Measurements from ENCODE around the gene PLXNB2. TPM values are rescaled to one million over a fixed set of nuclear protein-coding genes. Genes with fewer than 3 reads are reported as not detected.

PLXNB2 gene
- total RNA-seq, 1 donor from 2014 or later, result 346 TPM

DNA sequence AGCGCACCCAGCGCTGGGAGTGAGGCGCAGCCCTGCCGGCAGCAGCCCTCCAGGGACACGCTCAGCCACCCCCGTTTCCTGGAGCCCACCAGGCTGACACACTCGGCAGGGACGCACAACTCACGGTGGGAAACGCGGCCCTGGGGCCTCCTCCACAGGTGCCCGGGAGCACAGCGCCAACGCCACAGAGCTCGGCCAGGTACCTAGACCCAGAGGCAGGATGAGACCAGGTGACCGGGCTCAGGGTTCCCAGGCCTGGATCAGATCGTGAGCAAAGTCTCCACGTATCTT, 80.6 kb downstream of the PLXNB2 start:
- Mint-ChIP-seq H3K4me1 (ENCODE audit: low read depth) (no peaks in the 10 kb centered on the region), H3K27ac (ENCODE audit: unreplicated experiment) (no peak overlapping the region), H3K27me3 (ENCODE audit: low read depth) (no peaks in the 10 kb centered on the region), H3K9me3 (ENCODE audit: low read depth) (no peaks in the 10 kb centered on the region), H3K36me3 (ENCODE audit: low read depth) (peaks cover 16% of the 10 kb centered on the region), H3K4me3 (ENCODE audit: unreplicated experiment) (no peak overlapping the region)
- TF ChIP-seq, protein P1, sequence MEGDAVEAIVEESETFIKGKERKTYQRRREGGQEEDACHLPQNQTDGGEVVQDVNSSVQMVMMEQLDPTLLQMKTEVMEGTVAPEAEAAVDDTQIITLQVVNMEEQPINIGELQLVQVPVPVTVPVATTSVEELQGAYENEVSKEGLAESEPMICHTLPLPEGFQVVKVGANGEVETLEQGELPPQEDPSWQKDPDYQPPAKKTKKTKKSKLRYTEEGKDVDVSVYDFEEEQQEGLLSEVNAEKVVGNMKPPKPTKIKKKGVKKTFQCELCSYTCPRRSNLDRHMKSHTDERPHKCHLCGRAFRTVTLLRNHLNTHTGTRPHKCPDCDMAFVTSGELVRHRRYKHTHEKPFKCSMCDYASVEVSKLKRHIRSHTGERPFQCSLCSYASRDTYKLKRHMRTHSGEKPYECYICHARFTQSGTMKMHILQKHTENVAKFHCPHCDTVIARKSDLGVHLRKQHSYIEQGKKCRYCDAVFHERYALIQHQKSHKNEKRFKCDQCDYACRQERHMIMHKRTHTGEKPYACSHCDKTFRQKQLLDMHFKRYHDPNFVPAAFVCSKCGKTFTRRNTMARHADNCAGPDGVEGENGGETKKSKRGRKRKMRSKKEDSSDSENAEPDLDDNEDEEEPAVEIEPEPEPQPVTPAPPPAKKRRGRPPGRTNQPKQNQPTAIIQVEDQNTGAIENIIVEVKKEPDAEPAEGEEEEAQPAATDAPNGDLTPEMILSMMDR (IDR thresholded peaks at IDR 0.05), result no peak
- DNase-seq (ENCODE audit: low spot score), result no peak

DNA sequence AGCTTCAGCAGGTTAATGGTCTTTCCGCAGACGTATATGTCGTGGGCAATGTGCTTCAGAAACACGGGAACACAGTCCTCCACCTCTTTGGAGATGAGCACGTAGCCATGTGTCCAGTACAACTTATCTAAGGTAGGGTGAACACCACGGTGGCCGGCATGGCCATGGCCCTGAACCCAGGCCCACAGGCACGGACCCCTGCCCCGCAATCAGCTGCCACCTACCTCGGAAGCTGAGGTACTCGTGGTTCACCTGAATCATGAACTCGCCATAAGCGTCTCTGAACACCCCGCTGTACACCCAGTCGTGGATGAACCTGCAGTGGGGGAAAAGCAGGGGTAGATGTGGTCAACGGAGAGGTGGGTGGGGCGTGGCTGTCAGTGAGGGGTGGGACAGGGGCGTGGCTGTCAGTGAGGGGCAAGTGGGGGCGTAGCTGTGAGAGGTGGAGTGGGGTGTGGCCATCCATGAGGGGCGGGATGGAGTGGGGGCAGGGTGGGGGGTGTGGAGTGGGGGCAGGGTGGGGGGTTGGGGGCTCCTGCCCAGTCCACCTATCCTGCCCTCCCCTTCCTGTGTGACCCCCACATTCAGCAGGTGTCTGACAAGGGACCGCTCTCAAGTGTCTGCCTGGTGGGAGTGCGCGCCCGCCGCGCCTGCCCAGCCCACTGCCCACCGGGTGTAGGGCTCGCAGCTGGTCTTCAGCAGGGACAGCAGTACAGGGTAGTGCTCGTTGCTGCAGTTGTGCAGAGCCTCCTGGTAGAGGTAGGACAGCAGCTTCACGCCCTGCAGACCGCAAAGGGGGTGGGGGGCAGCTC, 81.2 kb downstream of the PLXNB2 start:
- H3K4me1 Mint-ChIP-seq (ENCODE audit: low read depth), result no peaks in the 10 kb centered on the region
- no peak overlapping the region for H3K4me3 Mint-ChIP-seq (ENCODE audit: unreplicated experiment)
- no peak overlapping the region for H3K27ac Mint-ChIP-seq (ENCODE audit: unreplicated experiment)
- TF ChIP-seq, protein P1 (IDR thresholded peaks at IDR 0.05), result no peak
- peaks cover 16% of the 10 kb centered on the region for H3K36me3 Mint-ChIP-seq (ENCODE audit: low read depth)
- no peak for DNase-seq (ENCODE audit: low spot score)
- no peaks in the 10 kb centered on the region for H3K9me3 Mint-ChIP-seq (ENCODE audit: low read depth)
- no peaks in the 10 kb centered on the region for H3K27me3 Mint-ChIP-seq (ENCODE audit: low read depth)

DNA sequence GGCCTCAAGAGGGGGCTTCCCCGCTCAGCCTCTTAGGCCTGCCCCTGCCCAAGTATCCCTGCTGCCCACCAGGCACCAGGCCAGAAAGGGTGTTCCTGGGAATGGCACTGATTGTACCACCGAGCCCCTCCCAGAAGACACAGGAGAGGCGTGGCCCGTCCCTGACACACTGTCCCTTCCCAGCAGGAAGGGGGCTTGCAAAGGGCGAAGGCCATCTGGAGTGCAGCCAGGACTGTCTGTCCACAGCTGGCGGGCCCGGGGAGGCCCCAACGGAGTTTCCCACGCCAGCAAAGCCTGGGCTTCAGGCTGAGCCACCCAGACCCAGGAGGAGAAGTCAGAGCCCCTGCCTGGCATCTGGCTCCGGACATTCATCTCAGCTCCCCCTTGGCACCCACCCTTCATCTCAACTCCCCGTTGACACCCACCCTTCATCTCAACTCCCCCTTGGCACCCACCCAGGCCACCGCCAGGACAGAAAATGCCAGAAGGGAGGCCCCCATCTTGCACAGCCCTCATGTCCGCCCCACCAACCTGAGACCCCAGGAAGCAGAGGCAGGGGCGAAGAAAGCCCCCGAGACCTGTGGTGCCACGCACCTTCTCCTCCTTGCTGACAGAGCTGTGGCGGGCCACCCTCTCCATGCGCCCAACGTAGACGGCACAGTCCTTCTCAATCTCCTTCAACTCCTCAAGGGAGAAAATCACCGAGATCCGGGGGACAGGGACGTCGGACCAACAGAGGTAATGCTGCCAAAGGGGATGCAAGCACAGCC, 82.1 kb downstream of the PLXNB2 start:
- DNase-seq (ENCODE audit: low spot score), result no peak
- no peaks in the 10 kb centered on the region for H3K9me3 Mint-ChIP-seq (ENCODE audit: low read depth)
- no peaks in the 10 kb centered on the region for H3K4me1 Mint-ChIP-seq (ENCODE audit: low read depth)
- TF ChIP-seq, protein P1 (IDR thresholded peaks at IDR 0.05), result no peak
- H3K4me3 Mint-ChIP-seq (ENCODE audit: unreplicated experiment), result no peak overlapping the region
- H3K27ac Mint-ChIP-seq (ENCODE audit: unreplicated experiment), result no peak overlapping the region
- no peaks in the 10 kb centered on the region for H3K27me3 Mint-ChIP-seq (ENCODE audit: low read depth)
- H3K36me3 Mint-ChIP-seq (ENCODE audit: low read depth), result peaks cover 16% of the 10 kb centered on the region

Other genes starting within 250 kb of the PLXNB2 start
- not detected in 3 replicates for gene TTLL8, start 249.3 kb downstream of the PLXNB2 start, total RNA-seq
- gene MLC1, start 222.2 kb downstream of the PLXNB2 start, total RNA-seq, result 0.38 to 0.77 TPM (median 0.50 TPM) in 3 replicates
- 0.51 to 1.1 TPM (median 1.1 TPM) in 3 replicates for gene MOV10L1, start 217.6 kb downstream of the PLXNB2 start, total RNA-seq
- 3.0 to 6.1 TPM (median 3.3 TPM) in 3 replicates for gene PANX2, start 136.9 kb downstream of the PLXNB2 start, total RNA-seq
- 18.5 to 20.5 TPM (median 20.2 TPM) in 3 replicates for gene TRABD, start 121.7 kb downstream of the PLXNB2 start, total RNA-seq
- gene SELENOO, start 106.6 kb downstream of the PLXNB2 start, total RNA-seq, result 14.8 to 22.8 TPM (median 17.1 TPM) in 3 replicates
- 31.2 to 46.3 TPM (median 32.2 TPM) in 3 replicates for gene TUBGCP6, start 62.6 kb downstream of the PLXNB2 start, total RNA-seq
- gene HDAC10, start 56.4 kb downstream of the PLXNB2 start, total RNA-seq, result 29.1 to 36.8 TPM (median 35.3 TPM) in 3 replicates
- gene MAPK12, start 46.0 kb downstream of the PLXNB2 start, total RNA-seq, result 34.6 to 46.6 TPM (median 44.7 TPM) in 3 replicates
- gene MAPK11, start 37.3 kb downstream of the PLXNB2 start, total RNA-seq, result 9.3 to 19.9 TPM (median 17.7 TPM) in 3 replicates
- 7.7 to 8.8 TPM (median 8.1 TPM) in 3 replicates for gene DENND6B, start 19.4 kb upstream of the PLXNB2 start, total RNA-seq
- 46.2 to 53.1 TPM (median 47.1 TPM) in 3 replicates for gene PPP6R2, start 35.7 kb upstream of the PLXNB2 start, total RNA-seq
- gene SBF1, start 167.4 kb upstream of the PLXNB2 start, total RNA-seq, result 103 to 110 TPM (median 104 TPM) in 3 replicates
- 1.5 to 46.5 TPM (median 46.5 TPM) in 3 replicates for gene ADM2, start 173.9 kb upstream of the PLXNB2 start, total RNA-seq
- 0.99 to 1.6 TPM in 2 of 3 replicates, not detected in the other for gene MIOX, start 179.2 kb upstream of the PLXNB2 start, total RNA-seq
- 111 to 124 TPM (median 120 TPM) in 3 replicates for gene LMF2, start 200.1 kb upstream of the PLXNB2 start, total RNA-seq
- 37.4 to 51.2 TPM (median 38.9 TPM) in 3 replicates for gene NCAPH2, start 200.6 kb upstream of the PLXNB2 start, total RNA-seq
- 4.4 to 5.4 TPM in 2 of 3 replicates, not detected in the other for gene SCO2, start 218.0 kb upstream of the PLXNB2 start, total RNA-seq
- gene TYMP, start 222.4 kb upstream of the PLXNB2 start, total RNA-seq, result 12.5 to 39.5 TPM (median 39.3 TPM) in 3 replicates
- gene KLHDC7B, start 238.3 kb upstream of the PLXNB2 start, total RNA-seq, result 0.34 to 7.2 TPM (median 6.3 TPM) in 3 replicates

Measured in chondrocyte (in vitro differentiated cells).